B cell (primary cell): ENCODE data around the gene ATF4.

Experiments used
- EZH2 ChIP-seq: IDR thresholded peaks from 2 replicates; pipeline ENCODE4 v1.6.1; 2012; ENCODE audit warnings: borderline replicate concordance, low read depth, mild to moderate bottlenecking, moderate library complexity, low read length; ENCODE audit not compliant: insufficient read depth, poor library complexity, severe bottlenecking
- TF ChIP-seq, protein P1 (sequence below): fragments of 200-600 bp; IDR thresholded peaks from one replicate; pipeline ENCODE4 v1.8.0; 2022; ENCODE audit warnings: antibody characterized with exemption, mild to moderate bottlenecking

GRCh38 chr22:39512026-39512425 is 8.3 kb upstream of the ATF4 start:
- TF ChIP-seq, protein P1, sequence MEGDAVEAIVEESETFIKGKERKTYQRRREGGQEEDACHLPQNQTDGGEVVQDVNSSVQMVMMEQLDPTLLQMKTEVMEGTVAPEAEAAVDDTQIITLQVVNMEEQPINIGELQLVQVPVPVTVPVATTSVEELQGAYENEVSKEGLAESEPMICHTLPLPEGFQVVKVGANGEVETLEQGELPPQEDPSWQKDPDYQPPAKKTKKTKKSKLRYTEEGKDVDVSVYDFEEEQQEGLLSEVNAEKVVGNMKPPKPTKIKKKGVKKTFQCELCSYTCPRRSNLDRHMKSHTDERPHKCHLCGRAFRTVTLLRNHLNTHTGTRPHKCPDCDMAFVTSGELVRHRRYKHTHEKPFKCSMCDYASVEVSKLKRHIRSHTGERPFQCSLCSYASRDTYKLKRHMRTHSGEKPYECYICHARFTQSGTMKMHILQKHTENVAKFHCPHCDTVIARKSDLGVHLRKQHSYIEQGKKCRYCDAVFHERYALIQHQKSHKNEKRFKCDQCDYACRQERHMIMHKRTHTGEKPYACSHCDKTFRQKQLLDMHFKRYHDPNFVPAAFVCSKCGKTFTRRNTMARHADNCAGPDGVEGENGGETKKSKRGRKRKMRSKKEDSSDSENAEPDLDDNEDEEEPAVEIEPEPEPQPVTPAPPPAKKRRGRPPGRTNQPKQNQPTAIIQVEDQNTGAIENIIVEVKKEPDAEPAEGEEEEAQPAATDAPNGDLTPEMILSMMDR = no peak
- no peak for TF ChIP-seq EZH2
